Mesenchymal stem cell (in vitro differentiated cells and primary cell): ENCODE results near the gene SOX14.

Experiments
- DNase-seq: peaks from one replicate; pipeline ENCODE4 v3.0.0-alpha.2; 2013
- H2AFZ ChIP-seq: one replicate; pipeline ENCODE4 v1.6.1; 2013; ENCODE audit warnings: low read depth, mild to moderate bottlenecking, control low read depth, inconsistent platforms, low read length, moderate library complexity
- H2AK5ac ChIP-seq: 2 replicates; pipeline ENCODE4 v1.6.1; 2013; ENCODE audit warnings: low read length, moderate library complexity, mild to moderate bottlenecking, inconsistent platforms; ENCODE audit not compliant: severe bottlenecking
- H2BK120ac ChIP-seq: one replicate; pipeline ENCODE4 v1.6.1; 2013; ENCODE audit warnings: low read depth, mild to moderate bottlenecking, inconsistent platforms, low read length, moderate library complexity
- H2BK12ac ChIP-seq, 2 experiments: one replicate each; pipeline ENCODE4 v1.6.1; 2013; ENCODE audit warnings: inconsistent platforms in 2 of 2, low read length in 2 of 2, mild to moderate bottlenecking in 2 of 2, moderate library complexity in 2 of 2, control low read depth in 1 of 2
- H2BK15ac ChIP-seq: one replicate; pipeline ENCODE4 v1.6.1; 2013; ENCODE audit warnings: mild to moderate bottlenecking, low read depth, inconsistent platforms; ENCODE audit not compliant: poor library complexity, severe bottlenecking
- H2BK5ac ChIP-seq: 2 replicates; pipeline ENCODE4 v1.6.1; 2013; ENCODE audit warnings: low read depth, mild to moderate bottlenecking, low read length, control low read depth, inconsistent platforms; ENCODE audit not compliant: poor library complexity, severe bottlenecking
- H3K14ac ChIP-seq, 2 experiments: one replicate each; pipeline ENCODE4 v1.6.1; 2013; ENCODE audit warnings: inconsistent platforms in 2 of 2, low read length in 2 of 2, control low read depth in 1 of 2, mild to moderate bottlenecking in 1 of 2, moderate library complexity in 1 of 2
- H3K18ac ChIP-seq, 2 experiments: one replicate each; pipeline ENCODE4 v1.6.1; 2013; ENCODE audit warnings: inconsistent platforms in 2 of 2, low read length in 2 of 2, control low read depth in 1 of 2, low read depth in 1 of 2, mild to moderate bottlenecking in 1 of 2
- H3K23ac ChIP-seq, 2 experiments: one replicate each; pipeline ENCODE4 v1.6.1; 2013; ENCODE audit warnings: inconsistent platforms in 2 of 2, low read length in 2 of 2, mild to moderate bottlenecking in 2 of 2, moderate library complexity in 2 of 2, control low read depth in 1 of 2
- H3K27ac ChIP-seq: 2 replicates; pipeline ENCODE4 v1.5.1; 2013; ENCODE audit warnings: mild to moderate bottlenecking, moderate library complexity, low read length, control low read depth, inconsistent platforms; ENCODE audit not compliant: poor library complexity, severe bottlenecking
- H3K27me3 ChIP-seq, 2 experiments: 2 replicates each; pipeline versions ENCODE4 v1.6.1 to v1.7.0; 2013; ENCODE audit warnings: low read length in 2 of 2, mild to moderate bottlenecking in 2 of 2, moderate library complexity in 2 of 2, control low read depth in 1 of 2, inconsistent platforms in 1 of 2; ENCODE audit not compliant: control insufficient read depth in 1 of 2, insufficient read depth in 1 of 2
- H3K36me3 ChIP-seq, 2 experiments: 2 replicates each; pipeline versions ENCODE4 v1.6.1 to v1.7.0; 2013; ENCODE audit warnings: low read length in 2 of 2, control low read depth in 1 of 2, inconsistent platforms in 1 of 2, low read depth in 1 of 2, mild to moderate bottlenecking in 1 of 2; ENCODE audit not compliant: insufficient read depth in 2 of 2, control insufficient read depth in 1 of 2
- H3K4ac ChIP-seq, 2 experiments: one replicate each; pipeline ENCODE4 v1.6.1; 2013; ENCODE audit warnings: inconsistent platforms in 2 of 2, low read length in 2 of 2, mild to moderate bottlenecking in 2 of 2, moderate library complexity in 2 of 2, control low read depth in 1 of 2, low read depth in 1 of 2
- H3K4me1 ChIP-seq: 2 replicates; pipeline ENCODE4 v1.6.1; 2013; ENCODE audit warnings: low read depth, low read length, control low read depth; ENCODE audit not compliant: control insufficient read depth, insufficient read depth
- H3K4me2 ChIP-seq: 2 replicates; pipeline ENCODE4 v1.6.1; 2013; ENCODE audit warnings: low read length, mild to moderate bottlenecking, inconsistent platforms; ENCODE audit not compliant: poor library complexity, severe bottlenecking
- H3K4me3 ChIP-seq, 2 experiments: 2 replicates each; pipeline versions ENCODE4 v1.5.1 to v1.7.0; 2013; ENCODE audit warnings: low read length in 2 of 2, mild to moderate bottlenecking in 2 of 2, control low read depth in 1 of 2, low read depth in 1 of 2; ENCODE audit not compliant: insufficient read depth in 1 of 2
- H3K79me1 ChIP-seq: replicated peaks from 2 replicates; pipeline ENCODE4 v1.6.1; 2013; ENCODE audit warnings: mild to moderate bottlenecking, control low read depth, low read length, inconsistent platforms; ENCODE audit not compliant: poor library complexity, severe bottlenecking
- H3K9ac ChIP-seq: 2 replicates; pipeline ENCODE4 v1.7.0; 2013; ENCODE audit warnings: mild to moderate bottlenecking, low read length, moderate library complexity
- H3K9me3 ChIP-seq: 2 replicates; pipeline ENCODE4 v1.7.0; 2013; ENCODE audit warnings: mild to moderate bottlenecking, low read length; ENCODE audit not compliant: control insufficient read depth
- H4K8ac ChIP-seq: one replicate; pipeline ENCODE4 v1.6.1; 2013; ENCODE audit warnings: inconsistent platforms, mild to moderate bottlenecking, low read length, moderate library complexity
- H4K91ac ChIP-seq: one replicate; pipeline ENCODE4 v1.6.1; 2013; ENCODE audit warnings: mild to moderate bottlenecking, low read length, inconsistent platforms
- WGBS: methylation state at CpG from one replicate; pipeline ENCODE4 v1.1.7; 2013; ENCODE audit warnings: mixed read lengths; 5-methylcytosine and 5-hydroxymethylcytosine counted together

Gene SOX14

GRCh38 chr3:137765310-137766033 is 1.4 kb downstream of the SOX14 start:
- Histone ChIP-seq H3K23ac (no peak overlapping the region), H2BK12ac (no peak overlapping the region), H3K9me3 (peaks cover 6% of the 10 kb centered on the region), H3K79me1 (no peaks in the 10 kb centered on the region), H3K14ac (no peak overlapping the region), H3K18ac (no peak overlapping the region), H2AFZ (no peak overlapping the region), H2BK120ac (no peak overlapping the region), H3K27ac (no peak overlapping the region), H2BK15ac (no peak overlapping the region), H3K36me3 (peaks cover 0 to 3% of the 10 kb centered on the region in 2 experiments), H3K4me2 (no peak overlapping the region), H3K4me1 (peaks cover 26% of the 10 kb centered on the region), H3K27me3 (peaks cover 99 to 100% of the 10 kb centered on the region in 2 experiments), H2AK5ac (no peak overlapping the region), H3K4me3 (peak overlapping the region in 1 of 2 experiments; percentile 24), H3K4ac (no peak overlapping the region), H3K9ac (no peak overlapping the region), H4K8ac (no peak overlapping the region), H4K91ac (no peak overlapping the region), H2BK5ac (no peak overlapping the region)
- 2% methylated on average over 25 of the region's 27 CpGs for WGBS
- no peak for DNase-seq

GRCh38 chr3:137766041-137766875 is 2.1 kb downstream of the SOX14 start:
- no peak for DNase-seq

GRCh38 chr3:137766876-137767537 is 2.9 kb downstream of the SOX14 start:
- no peak for DNase-seq
- no peaks in the 10 kb centered on the region for H3K79me1 ChIP-seq
- H3K27me3 ChIP-seq: peaks cover 99 to 100% of the 10 kb centered on the region in 2 experiments
- peaks cover 6% of the 10 kb centered on the region for H3K9me3 ChIP-seq
- H3K36me3 ChIP-seq: no peaks in the 10 kb centered on the region
- H2BK120ac ChIP-seq: no peak overlapping the region
- no peak overlapping the region for H3K27ac ChIP-seq
- WGBS: 3% methylated on average over 21 of the region's 22 CpGs
- H3K9ac ChIP-seq: no peak overlapping the region
- H3K4me3 ChIP-seq: no peak overlapping the region
- no peak overlapping the region for H3K4ac ChIP-seq
- H3K4me2 ChIP-seq: no peak overlapping the region
- H3K14ac ChIP-seq: no peak overlapping the region
- H3K4me1 ChIP-seq: peaks cover 38% of the 10 kb centered on the region
- no peak overlapping the region for H2AFZ ChIP-seq
- no peak overlapping the region for H2BK12ac ChIP-seq
- H3K23ac ChIP-seq: no peak overlapping the region
- H2AK5ac ChIP-seq: no peak overlapping the region
- H3K18ac ChIP-seq: no peak overlapping the region
- H2BK15ac ChIP-seq: no peak overlapping the region
- no peak overlapping the region for H4K8ac ChIP-seq
- H2BK5ac ChIP-seq: no peak overlapping the region
- no peak overlapping the region for H4K91ac ChIP-seq

More at GRCh38 chr3:137766041-137766875, 2.1 kb downstream of the SOX14 start:
- Histone ChIP-seq H3K4me2 (no peak overlapping the region), H2BK12ac (no peak overlapping the region), H3K9me3 (peaks cover 6% of the 10 kb centered on the region), H3K23ac (no peak overlapping the region), H3K9ac (no peak overlapping the region), H2AK5ac (no peak overlapping the region), H4K8ac (no peak overlapping the region), H4K91ac (no peak overlapping the region), H2AFZ (no peak overlapping the region), H2BK5ac (no peak overlapping the region), H3K4me1 (peaks cover 32% of the 10 kb centered on the region), H3K36me3 (peaks cover 0 to 3% of the 10 kb centered on the region in 2 experiments), H2BK15ac (no peak overlapping the region), H3K4me3 (no peak overlapping the region), H3K79me1 (no peaks in the 10 kb centered on the region), H3K4ac (no peak overlapping the region), H3K27me3 (peaks cover 99 to 100% of the 10 kb centered on the region in 2 experiments), H3K14ac (no peak overlapping the region), H2BK120ac (no peak overlapping the region), H3K27ac (no peak overlapping the region), H3K18ac (no peak overlapping the region)
- WGBS: 2% methylated on average over 18 of the region's 21 CpGs
